ENCODE results near the gene SORBS2. TPM values are rescaled to one million over a fixed set of nuclear protein-coding genes. Genes with fewer than 3 reads are reported as not detected.

The SORBS2 gene
- polyA plus RNA-seq, 10 donors, result 13.3 to 33.8 (median 22.9) TPM

DNA sequence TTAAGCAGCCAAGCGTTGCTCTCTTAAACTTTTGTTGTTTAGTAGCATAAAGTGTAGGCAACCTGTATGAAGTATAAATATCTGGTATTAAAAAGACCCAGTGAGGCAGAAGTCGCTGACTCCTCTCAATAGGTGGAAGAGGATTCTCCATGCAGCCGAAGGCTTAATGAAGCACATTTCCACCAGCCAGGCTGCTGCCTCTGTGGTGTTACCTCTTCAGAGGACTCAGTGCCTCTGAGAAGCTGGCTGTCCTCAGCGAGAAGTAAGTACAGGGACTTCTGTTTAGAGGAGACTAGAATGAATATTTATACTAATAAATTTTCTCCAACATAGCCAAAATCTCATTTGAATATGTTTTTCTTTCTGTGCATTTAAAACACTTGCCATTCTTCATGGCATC is 6.0 kb downstream of the SORBS2 start:
- no peak for DNase-seq

DNA sequence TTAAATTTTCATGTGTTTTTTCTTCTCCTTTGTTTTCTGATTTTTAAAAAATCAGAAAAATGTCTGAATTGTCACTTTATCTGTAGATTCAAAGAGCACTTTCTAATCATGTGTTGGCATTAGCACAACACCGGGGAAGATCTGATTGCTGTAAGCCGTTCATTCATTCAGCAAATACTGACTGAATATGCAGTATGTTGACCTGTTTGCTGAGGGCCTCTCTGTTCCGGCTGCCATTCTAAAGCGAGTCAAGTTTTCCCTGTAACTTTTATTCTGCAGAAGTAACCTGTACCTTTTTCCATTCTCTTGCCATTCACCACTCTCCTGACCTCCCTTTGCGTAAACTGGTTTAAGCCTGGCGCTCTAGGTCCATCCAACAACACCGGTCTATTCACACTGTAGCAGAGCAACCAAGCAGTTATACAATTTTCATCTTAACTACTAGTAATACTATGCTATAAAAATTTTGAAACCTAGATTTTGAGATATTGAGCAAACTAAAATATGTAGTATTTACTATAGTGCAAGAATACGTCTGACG is 6.7 kb downstream of the SORBS2 start:
- no peak for DNase-seq

DNA sequence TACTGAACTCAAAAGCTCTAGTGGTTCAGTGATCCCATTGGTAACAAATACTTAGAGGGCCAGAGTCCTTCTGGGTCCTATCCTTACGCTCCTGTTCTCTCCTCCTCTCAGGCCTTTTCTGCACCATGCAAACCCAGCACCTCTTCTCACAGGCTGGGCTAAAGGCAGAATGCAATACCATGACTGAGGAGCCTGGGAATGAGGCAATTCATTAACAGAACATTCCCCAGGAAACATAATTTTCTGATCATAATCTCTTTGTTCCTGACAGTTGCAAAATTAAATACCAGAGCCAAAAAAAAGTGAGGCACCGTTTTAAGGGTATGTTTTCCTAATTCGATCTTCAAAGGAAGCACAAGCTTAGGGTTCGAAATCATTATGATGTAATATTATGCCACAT is 9.0 kb downstream of the SORBS2 start:
- no peak for DNase-seq

DNA sequence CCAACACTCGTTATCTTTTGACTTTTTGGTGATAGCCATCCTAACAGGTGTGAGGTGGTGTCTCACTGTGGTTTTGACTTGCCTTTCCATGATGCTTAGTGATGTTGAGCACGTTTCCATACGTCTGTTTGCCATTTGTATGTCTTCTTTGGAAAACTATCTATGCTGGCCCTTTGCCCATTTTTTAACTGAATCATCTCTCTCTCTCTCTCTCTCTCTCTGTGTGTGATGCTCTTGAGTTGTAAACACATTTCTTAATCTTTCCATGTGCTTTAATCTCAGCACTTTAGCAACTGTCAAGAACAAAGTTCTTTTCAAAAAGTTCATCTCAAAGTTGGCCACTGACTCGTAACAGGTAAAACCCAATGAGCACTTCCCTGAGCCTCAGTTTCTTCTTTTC is 10.5 kb downstream of the SORBS2 start:
- no peak for DNase-seq

DNA sequence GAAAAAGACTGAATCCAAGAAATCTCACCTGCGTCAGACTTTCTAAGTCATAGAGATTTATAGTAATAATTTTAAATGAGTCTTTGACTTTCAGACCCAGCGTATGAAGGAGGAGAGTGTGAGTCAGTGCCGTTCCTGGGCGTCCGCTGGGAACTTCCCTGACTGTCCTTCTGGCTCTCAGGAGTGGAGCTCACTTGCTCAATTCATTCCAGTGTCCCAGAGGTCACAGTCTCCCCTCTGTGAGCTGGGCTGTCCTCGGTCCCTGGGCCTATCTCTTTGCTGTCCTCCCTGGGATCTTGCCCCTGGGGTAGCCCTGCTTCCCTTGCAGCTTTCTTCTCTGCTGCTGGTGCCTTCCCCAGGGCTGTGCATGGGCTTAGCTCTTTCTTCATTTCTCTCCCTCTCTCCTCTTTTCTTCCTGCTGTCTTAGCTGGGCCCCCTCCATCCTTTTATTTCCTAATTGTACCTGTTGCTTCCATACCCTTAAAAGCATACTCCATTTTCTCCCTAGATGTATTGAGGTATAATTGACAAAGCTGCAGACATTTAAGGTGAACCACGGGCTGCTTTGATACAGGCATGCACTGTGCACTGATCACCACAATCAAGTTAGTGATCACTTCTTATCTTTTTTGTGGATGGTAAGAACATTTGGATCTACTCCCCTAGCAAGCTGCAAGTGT is 11.6 kb downstream of the SORBS2 start:
- no peak for DNase-seq

DNA sequence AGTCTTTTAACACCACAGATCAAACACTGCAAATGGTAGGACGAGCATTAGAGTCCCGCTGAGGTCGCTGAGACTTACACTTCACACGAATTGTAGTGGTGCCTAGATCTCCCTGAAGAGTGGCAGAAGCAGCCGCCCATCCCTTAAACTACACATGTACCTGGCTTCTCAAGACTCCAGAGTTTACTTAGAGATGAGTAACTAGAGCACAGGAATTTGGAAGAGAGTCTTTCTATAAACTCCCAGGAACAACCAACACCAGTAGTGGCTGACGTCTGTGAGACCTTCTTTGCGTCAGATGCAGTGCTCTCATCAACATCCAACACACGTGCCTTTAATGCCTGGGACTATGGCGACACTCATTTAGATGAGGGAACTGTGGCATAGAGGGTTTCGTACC is 12.6 kb downstream of the SORBS2 start:
- no peak for DNase-seq

DNA sequence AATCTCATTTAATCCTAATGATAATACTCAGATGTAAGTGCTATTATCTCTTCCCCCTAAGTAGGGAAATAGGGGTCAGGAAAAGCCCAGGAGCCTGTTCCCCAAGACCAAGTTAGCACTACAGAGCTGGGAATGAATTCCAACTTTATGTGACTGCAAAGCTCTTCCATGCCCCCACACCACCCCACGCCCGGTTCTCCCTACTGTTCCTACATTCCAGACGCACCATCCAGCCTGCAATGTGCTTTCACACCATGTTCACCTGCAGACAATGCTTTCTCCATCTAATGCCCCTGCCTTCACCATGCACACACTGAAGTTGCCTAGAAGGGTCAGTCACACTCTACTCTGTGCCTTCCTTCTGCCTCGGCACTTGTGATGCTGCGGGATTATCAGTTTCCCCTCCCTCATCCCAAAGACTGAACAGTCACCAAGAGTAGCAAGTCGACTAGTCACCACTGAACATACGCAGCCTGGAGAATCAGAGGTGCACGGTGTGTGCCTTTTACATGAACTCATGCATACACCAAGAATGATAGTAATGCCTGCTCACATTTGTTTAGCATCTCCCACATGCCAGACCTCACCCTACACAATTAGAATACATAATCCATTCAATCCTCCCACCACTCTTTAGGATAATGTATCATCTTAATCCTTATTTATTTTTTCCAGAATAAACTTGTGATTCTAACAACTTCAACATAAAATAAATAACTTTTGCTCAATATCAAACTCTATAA is 14.2 kb downstream of the SORBS2 start:
- no peak for DNase-seq

DNA sequence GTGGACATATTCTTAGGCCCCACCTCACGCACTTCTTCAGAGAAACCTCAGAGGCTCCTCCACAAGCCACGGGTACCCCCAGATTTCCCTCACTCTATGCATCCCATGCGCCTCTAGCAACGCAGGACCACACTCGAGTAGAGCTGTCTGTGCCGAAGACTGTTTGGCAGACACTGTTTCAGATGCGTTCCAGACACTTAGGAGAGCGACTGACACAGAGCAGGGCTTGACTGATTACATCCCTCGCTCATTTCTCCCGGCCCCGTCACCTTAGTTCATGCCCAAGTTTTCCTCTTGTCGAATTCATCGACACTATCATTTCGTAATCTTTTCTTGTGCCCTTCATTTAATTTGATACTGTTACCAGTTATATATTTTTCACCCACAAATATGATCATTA is 15.0 kb downstream of the SORBS2 start:
- no peak for DNase-seq

DNA sequence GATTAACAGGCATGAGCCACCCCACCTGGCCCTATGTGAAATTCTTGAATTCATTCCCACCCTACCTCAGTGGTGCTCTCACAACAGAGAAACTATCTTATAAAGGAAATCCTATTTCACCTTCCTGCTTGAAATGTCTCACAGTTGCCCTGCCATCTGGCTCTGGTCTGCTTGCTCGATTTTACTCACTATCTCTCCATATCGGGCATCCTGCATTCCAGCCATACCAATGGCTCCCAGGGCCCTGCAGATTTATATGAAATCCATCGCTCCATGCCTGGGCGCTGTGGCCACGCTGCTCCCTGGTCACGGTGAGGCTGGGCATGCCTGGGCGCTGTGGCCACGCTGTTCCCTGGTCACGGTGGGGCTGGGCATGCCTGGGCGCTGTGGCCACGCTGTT is 15.8 kb downstream of the SORBS2 start:
- no peak for DNase-seq

DNA sequence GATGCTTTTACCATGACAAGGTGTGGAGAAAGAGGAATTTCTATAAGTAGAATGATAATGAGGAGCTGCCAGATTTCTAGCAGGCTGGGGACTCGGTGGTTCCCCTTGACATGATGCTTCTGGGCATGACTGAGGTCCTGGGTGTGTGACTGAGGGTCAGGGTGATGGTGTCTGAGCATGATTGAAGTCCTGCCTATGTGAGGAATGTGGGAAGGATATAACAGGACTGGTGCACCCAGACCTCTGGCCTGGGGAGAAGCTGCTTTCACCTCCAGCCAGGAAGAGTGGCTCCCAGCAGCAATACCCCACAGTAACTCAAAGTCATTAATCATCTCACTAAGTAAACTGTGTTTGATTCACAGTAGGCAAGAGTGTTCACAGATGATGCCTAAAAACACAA is 17.4 kb downstream of the SORBS2 start:
- no peak for DNase-seq

DNA sequence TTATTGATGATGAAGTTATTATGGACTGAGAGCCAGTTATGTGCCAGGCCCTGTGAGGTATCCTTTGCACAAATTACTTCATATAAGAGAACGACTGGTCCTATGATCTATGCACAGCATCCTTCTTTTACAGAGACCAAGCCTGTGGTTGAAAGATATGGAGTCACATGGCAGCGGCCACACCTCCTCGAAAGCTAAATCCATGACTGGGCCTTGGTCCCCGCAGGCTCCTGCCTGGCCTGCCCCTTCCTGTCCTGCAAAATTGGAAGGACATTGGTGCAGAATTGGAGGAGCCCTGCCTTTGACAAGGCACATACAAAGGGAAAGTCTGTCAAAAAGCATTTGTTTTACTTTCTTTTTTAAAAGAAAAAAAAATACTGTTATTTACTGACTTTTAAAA is 18.3 kb downstream of the SORBS2 start:
- DNase-seq, result no peak

DNA sequence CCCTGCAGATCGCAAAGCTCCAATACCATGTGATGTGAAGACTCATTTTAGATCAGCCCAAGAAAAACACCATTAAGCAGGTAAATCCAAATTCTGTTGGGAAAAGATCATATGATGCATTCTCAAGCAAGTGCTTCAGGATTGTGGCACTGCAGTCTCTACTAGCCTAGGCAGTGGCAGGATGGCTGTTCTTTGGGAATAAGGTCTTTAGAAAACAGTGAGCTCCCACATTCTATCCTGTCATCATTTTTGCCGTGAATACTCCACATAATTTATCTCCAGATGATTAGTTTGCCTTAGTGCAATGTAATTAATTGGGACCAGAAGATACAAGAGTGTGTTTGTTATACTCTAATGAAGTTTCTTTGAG is 18.9 kb downstream of the SORBS2 start:
- DNase-seq, result no peak

DNA sequence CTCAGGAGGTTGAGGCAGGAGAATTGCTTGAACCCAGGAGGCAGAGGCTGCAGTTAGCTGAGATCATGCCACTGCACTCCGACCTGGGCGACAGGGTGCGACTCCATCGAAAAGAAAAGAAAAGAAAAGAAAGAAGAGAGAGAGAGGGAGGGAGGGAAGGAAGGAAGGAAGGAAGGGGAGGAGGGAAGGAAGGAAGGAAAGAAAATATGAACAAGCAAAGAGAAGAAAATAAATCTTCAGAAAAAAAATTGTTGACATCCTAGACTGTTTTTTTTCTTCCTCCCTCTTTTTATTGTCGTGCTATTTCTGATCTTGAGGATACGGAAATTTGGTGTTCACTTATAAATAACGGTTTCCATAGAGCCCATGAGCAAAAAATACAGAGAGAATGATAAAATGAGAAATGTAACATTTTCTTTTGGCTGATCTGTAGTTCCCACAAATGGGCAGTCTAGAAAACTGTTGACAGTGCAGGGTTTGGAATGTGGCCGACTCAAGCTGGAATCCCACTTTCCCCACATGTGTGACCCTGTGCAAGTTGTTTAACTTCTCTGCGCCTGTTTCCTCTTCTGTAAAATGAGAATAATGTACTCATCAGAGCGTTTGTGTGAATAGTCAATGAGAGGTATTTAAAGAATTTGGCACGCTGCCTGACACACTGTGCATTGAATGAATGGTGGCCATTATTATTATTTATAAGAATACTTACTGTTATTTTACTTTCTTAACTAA is 19.4 kb downstream of the SORBS2 start:
- peak; percentile 36 to 91 (median 51) for DNase-seq

DNA sequence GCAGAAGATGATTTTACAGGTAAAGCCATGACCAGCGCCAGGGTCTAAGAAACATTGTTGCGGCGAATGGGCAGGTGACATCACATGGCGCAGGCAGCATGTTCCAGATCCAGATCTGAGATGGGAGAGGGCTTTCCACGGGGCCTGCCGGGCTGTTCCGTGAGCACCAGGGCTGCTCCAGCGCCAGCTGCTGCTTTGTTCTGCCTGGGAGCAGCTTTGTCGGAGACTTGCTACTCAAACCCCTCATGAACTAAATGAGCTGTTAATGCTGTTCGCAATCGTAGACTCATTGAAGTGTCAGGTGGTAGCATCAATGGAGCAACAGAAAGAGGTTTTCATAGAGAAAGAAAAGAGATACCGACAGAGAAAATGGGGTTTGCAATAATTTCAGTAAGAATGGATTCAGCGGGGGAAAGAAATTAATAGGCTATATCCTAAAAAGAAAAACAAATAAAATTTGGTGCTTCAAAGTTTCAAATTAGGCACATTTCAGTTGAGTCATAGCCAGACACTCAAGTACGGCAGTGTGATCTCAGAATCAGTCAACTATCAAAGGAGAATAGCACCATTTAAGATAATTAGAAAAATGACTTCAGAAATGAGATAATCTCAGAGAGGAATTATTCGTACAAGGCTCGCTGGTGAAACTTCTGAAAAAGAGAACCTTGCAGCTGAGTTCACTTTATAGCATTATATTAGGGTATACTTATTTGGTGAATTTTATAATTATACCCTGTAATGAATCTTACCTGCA is 23.9 kb downstream of the SORBS2 start:
- DNase-seq, result no peak

DNA sequence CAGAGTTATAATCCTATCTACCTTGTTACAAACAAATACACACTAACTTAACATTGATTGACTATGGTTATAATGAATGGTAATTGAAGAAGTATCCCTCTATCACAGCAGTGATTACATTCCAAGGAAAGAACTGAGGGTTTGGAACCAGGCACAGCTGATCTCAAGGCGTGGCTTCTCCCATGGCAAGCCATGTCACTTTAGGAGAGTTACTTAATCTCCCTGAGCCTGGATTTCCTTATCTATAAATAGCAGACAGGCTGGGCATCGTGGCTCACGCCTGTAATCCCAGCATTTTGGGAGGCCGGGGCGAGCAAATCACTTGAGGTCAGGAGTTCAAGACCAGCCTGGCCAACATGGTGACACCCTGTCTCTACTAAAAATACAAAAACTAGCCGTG is 25.6 kb downstream of the SORBS2 start:
- DNase-seq, result no peak

DNA sequence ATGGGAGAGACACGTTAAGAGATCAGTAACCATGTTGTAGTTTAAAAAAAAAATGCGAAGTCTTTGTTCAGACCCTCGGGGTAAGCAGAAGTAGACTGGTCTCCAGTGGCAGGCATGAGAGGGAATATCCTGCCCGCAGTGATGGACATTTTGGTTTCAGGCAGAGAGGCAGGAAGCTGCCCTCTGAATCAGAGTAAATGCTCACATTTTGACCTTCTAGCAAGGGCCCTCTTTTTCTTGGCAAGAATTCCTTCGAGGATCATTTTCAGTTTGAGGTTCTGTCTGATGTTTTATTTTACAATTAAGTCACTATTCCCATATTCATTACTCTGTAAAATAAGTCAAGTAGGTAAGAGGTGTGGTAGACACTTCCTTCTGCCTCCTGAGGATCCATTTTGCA is 28.4 kb downstream of the SORBS2 start:
- DNase-seq, result no peak

DNA sequence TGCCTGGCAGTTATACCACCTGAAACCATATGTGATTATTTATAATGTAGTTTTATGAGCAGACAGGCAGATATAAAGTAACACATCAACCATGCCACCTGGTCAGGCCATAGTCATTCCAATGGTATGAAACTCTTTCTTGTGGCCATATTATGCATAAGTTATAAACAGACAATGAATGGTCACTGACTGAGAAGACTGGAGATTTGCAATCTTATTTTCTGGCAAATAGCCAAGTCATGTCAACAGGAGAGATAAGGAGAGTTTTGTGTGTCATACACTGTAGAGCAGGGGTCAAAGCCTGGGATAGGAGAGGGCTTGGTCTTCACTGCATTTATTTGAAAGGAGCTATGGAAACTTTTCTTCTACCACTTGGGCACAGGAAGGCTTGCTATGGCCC is 29.5 kb downstream of the SORBS2 start:
- DNase-seq, result no peak

DNA sequence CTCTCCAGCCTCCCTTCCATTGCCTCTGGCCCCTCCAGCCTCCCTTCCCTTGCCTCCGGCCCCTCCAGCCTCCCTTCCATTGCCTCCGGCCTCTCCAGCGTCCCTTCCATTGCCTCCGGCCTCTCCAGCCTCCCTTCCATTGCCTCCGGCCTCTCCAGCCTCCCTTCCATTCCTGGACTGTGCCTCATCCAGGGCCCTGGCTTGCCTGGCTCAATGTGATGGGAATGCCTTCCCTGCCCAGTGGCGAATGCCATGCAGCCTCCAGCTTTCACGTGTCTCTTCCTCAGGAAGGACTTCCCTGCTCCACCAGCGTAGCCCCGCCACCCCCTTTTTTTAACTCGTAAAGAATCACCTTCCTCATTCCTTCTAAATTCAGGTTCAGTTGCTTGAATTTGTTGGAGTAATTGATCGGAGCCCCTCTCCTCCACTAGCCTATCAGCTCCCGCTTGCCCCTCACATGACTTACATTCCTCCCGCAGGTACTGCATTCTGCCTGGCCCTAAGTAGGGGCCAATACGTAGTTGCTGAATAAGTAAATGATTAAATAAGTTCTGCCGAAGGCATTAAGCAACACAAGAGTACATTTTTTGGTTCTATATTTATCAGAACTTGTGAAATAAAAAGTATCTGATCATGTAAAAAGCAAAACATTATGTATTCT is 30.3 kb downstream of the SORBS2 start:
- no peak for DNase-seq

DNA sequence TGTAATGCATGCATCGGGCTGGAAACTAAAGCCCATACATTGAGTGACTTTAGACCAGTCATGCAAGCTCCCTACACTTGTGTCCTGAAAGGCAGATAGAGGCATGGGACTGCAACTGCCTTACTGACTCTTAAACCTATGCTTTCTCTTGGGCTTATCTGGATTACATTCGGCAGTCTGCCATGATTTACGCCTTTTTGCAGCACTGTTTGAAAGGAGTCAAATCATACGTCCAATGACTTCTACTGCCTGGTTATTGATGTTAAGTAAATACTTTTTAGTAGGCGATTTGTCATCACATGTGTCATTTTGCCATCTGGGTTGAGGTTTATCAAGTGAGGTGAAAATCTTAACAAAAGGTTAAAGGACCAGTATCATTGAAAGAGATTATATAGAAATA is 31.5 kb downstream of the SORBS2 start:
- DNase-seq, result no peak

DNA sequence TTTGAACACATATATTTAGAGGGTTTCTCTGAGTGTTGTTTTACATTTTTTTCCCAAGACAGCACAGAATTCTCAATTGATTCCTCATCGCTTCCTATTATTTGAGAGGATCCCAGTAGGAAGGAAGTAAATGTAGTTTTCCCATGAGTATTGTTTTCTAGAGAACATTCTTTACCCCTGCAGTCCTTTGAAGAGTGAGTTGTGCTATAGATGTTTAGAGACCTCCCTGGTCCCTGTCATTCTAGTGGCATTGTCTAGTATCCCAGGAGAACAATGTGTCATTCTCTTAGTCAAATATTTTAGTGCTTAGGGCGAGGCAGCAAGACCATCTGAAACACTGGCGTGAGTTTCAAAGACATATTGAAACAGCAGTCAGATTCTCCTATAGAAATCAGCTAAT is 32.5 kb downstream of the SORBS2 start:
- DNase-seq, result no peak

DNA sequence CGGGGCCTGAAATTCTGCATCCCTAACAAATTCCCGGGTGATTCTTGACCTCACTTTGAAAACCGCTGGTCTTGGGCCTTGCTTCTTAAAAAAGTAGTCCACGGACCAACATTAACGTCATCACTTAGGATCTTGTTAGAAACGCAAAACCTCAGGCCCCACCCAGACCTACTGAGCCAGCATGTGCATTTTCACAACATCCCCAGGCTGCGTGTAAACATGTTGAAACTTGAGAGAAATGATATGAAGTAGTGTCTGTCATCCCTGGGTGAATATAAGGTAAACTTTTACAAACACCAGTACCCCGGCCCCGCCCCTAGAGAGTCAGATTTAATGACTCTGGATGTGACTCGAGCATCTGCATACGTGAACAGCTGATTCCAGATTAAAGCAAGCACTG is 33.7 kb downstream of the SORBS2 start:
- DNase-seq, result no peak
